GM18511 (cell line): ENCODE results near the gene ST3GAL3.

Experiments
- ATAC-seq: cut with Tn5 transposase; IDR thresholded peaks from one replicate; pipeline ENCODE4 v1.9.1; 2021; ENCODE audit warnings: mild to moderate bottlenecking, moderate library complexity; ENCODE audit not compliant: unreplicated experiment

Gene ST3GAL3

DNA sequence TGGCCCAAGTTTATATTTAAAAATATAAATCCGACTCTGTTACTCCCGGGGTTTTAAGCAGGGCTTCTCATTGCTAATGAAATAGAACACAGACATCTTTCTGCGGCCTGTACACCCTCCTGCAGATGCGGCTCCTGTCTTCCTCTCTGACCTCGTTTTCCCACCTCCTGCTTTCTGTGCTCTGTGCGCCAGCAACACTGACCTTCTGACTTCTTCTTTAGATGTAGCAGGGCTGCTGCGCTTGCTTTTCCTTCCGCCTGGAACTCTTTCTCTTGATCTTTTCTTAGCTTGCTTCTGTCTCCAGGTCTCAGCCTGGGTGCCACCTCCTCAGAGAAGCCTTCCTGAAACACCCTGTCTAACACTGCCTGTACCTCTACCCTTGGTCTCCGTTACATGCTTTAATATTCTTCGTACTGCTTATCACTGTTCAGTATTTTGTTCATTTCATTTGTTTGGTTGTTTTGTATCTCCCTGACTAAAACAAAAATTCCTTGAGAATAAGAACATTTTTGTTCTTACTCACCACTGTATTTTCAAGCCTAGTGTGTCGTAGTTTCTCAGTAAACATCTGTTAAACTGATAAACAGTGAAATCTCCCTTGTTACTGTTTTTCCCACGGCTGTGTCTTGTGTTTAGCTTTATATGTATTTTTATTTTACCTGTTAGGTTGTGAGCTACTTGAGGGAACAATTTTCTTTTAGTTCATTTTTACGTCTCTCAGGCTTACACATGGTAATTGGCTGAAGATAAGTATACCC lies 79.0 kb downstream of the ST3GAL3 start:
- no peak for ATAC-seq

DNA sequence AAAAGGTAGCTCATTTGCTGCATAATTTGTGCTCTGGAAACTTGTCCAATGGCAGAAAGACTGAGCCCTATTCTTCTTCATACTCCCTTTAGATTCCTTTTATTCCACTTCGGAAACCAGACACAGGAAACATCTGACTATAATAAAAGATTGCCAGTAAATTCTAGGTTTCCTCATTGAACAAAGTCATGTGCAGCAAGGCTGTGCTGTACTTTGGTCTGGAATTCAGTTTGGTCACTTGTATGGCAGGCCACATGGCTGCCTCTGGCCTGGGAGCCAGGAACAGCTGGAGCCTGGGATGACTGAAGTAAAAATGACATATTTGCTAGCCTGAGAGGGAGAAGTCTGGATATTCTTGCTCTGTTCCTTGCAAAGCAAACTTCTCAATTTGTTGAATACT lies 79.6 kb downstream of the ST3GAL3 start:
- no peak for ATAC-seq

DNA sequence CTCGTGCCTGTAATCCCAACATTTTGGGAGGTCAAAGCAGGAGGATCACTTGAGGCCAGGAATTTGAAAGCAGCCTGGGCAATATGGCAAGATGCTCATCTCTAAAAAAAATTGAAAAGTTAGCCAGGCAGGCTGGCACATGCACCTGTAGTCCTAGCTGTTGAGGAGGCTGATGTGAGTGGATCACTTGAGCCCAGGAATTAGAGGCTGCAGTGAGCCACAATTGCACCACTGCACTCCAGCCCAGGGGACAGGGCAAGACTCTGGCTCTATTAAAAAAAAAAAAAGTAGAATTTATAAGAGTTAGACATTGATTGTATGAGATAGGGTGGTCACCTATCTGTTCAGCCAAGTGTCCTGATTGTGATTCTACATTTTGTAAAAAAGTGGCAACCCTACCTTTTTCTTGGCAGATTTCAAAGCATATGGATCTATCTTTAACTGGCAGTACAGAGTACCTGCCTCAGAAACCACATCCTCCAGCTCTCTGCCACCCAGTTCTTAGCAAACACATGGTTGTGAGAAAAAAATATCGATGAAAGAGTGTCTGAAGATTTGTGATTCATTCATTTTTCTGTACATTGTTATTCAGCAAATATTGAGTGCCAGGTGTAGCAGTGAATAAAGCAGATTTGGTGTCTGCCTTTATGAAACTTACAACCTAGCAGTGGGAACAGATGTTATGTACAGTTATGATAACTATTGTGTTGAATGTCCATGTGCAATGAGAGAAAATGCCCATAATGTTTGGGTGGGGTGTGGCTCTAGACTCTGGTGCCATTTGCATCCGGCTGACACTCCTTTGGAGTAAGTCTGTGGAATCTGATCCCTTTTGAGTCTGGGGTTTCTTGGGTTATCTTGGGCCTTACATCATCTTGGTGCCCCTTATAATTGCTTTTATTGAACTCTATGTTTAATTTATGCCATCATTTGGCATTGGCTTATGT lies 82.5 kb downstream of the ST3GAL3 start:
- no peak for ATAC-seq

DNA sequence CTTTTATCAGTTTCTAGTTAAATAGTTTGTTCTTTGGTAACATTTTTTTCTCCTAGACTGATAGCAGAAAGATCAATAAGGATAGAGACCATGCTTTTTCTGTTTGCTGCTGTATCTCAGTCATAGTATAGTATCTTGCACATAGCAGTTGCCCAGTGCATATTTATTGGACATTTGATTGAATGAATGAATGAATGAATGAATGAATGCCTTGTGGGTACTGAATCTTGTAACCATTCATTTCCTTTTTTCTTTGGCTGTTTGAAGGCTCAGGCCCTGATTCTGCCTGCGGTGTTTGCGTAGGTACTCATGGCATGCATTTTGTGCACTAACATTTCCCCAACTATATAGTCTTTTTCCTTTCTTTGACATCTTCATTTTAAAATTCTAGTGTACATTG lies 83.9 kb downstream of the ST3GAL3 start:
- ATAC-seq, result no peak

DNA sequence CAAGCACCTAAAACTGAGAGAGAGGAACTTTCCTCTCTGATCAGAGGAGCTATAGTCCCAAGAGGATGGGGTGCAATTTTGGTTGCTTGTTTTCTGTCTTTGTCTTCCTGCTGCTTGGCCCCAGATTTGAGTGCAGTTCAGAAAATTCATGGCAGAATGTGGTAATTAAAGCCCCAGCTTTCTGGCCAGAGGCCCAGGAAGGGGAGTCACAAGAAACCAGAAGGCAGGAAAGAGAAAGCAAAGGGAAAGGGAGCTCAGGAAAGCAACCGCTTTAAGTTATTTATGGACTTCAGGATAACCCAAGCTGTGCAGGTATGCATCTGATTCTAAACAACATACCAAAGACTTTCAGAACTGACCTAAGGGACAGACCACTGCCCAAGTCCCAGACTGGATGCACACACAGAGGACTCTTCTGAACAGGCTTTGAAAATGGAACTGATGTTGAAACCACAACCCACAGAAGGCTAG lies 88.8 kb downstream of the ST3GAL3 start:
- no peak for ATAC-seq

DNA sequence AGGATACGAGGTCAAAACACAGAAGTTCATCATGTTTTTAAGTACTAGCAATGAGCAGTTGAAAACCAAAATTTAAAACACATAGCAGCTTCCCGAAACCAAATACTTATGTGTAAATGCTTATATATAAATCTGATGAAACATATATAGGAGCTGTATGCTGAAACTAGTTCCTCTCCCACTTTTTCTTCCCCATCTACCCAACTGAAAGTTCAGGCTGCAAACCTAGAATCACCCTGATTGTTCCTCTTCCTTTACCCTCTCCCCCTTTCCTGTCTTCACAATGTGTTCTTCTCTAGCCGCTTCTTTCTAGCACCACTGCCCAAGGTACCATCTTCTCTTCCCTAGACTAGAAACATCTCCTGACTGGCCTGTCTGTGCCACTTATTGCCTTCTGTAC lies 90.6 kb downstream of the ST3GAL3 start:
- no peak for ATAC-seq

DNA sequence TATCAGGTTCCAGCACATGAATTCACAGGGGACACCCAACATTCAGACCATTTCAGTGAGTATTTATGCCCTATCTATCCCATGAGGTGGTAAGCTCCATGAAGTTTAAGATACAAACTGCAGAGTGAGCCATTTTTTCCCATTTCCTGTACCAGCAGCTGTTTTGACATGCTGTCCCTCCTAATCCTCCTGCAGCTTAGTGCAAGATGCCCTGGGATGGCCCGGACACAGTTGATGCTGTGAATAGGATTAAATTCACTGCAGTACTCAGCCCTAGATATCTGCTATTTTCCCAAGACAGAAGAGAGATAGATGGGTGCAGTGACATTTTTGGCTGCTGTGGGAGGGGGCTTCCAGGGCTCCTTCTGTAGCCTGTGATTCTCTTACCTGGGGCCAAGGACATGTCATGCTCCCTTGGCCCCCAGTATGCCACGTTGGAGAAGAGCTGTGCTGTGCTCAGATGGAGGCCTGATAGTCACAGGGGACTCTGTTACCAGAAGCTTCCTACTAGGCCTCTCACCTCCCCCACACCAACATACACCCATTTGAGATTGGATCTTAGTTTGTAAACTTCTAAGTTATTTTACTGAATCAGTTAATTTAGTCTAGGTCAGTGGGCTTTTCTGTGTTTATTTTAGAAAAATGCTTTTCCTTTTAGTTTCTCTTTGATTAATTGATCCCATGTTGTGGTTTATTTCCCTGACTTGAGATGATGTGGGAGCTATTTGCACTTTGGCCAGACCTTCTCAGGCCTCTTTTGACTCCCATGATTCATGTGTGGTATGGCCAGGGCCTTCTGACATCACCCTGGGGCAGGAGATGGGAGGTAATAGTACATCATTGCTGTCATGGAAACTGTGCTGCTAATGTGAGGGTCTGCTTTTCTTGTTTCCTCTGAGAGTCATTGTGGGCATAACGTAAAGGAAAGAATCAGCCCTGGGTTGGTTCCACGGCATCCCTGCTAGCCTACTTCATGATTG lies 92.6 kb downstream of the ST3GAL3 start:
- no peak for ATAC-seq

DNA sequence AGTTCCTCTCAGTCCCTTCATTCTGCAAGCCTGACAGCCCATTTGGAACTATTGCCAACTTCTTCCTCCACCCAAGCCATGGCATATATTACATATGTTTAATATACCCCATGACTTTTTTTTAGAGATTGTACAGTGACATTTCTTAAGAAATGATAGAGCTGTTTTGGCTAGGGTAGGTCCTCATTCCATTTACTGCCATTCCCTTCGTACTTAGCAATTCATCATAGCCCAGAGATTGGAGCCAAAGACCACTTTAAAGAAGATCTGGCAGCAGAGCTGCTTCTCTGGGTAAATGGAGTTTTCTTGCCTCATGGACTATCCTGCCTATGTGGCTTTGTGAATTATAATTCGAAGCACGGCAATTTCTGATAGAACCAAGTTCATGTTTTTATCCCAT lies 93.4 kb downstream of the ST3GAL3 start:
- ATAC-seq, result no peak

DNA sequence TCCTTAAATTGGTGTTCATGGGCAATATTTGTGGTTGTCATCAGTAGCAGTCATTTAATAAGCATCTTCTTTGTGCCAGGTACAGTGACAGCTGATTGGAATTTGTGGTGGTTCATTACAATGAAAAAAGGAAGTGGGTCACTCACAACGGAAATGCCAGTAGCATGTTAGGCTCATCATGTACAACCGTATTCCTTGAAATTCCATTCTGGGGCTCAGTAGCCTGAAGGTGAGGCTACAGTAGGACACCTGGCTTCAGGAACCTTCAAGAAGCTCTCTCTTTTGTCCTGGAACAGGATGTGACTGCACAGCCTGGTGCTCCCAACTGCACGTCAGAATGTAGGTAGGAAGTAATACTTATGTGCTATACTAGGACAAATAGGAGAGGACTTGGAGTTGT lies 93.9 kb downstream of the ST3GAL3 start:
- no peak for ATAC-seq

DNA sequence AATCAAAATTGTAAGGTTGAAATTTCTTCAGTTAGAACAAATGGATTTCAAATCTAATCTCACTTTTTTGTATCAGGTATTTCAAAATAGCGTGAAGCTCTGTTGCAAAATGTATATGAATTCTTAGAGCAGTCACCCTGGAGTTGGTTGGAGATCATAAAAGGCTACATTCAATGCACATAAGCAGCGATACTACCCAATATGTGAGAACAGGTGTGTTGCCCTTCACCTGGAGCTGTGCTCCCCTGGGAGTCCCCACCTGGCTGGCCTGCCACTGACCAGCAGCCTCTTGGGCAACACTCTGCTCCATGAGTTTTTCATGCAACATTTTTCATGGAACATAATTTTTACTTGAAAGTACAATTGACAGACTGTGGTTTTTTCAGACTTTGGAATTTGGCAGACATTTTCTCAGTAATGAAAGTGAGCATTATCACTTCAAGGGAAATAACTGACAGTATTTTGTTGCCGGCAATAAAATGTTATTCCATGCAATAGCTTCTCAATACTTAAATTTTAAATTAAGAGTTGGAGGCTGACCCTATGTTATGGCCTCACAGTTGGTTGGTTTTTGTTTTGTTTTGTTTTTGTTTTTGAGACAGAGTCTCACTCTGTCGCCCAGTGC lies 95.1 kb downstream of the ST3GAL3 start:
- ATAC-seq, result no peak

DNA sequence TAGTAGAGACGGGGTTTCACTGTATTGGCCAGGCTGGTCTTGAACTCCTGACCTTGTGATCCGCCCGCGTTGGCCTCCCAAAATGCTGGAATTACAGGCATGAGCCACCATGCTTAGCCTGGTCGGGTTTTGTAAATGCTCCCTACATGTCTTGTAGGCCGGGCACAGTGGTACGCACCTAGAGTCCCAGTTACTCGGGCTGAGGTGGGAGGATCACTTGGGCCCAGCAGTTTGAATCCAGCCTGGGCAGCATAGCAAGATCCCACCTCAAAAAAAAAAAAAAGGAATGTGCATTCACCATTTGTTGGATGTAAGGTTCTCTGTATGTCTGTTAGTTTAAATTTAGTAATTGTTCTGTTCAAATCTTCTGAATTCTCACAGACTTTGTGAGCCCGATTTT lies 95.8 kb downstream of the ST3GAL3 start:
- no peak for ATAC-seq

DNA sequence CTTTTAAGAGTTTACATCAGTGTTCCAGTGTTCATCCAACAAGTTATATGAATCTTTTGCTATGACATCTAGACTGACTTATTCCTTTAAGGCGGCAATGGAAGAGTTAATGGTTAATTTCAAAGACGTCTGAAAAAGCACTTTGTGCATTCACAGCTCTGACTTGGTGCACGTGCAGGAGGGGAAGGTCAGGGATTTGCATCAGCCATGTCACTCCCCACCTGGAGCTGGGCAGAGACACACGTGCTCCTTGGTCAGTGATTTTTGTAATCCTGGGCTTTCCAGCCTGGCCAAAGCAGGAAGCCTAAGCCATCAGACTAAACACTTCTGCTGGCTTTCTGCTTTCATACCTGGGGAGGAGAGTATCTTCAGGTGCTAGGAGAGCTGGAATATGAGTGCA lies 96.3 kb downstream of the ST3GAL3 start:
- ATAC-seq, result no peak

DNA sequence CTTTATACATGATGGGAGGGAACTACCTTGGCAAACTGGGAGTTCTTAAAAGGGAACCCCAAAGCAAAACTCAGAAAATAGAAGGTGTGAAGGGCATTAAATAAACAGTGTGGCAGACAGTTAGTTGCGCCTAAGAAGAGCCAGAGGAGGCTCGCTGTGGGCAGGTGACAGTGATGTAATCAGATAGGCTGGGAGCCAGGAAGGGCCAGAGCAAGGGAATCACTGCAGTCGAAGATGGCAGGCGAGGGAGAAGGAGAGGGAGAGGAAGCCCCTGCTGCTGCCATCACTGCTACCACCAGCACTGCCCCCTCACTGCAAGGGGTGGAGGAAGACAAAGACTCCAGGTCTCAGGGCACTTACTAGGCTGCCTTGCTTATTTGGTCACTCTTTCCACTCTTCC lies 97.2 kb downstream of the ST3GAL3 start:
- no peak for ATAC-seq

DNA sequence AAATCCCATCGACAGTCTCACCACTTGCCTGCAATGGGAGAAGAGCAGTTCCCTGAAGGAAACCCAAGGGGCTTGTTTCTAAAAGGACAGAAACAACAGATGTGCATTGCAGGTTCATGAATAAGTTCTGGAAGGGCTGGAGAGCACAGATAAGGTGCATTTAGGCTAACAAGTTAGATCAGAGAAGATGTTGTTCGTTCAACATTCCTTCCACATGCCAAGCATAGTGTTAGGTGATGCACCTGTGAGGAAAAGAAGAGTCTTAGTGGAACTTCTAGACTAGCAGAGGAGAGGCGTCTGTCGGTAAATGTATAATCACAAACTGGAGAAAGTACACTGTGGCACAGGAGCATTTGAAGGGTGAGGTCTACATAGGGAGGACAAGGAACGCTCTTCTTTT lies 98.0 kb downstream of the ST3GAL3 start:
- no peak for ATAC-seq

DNA sequence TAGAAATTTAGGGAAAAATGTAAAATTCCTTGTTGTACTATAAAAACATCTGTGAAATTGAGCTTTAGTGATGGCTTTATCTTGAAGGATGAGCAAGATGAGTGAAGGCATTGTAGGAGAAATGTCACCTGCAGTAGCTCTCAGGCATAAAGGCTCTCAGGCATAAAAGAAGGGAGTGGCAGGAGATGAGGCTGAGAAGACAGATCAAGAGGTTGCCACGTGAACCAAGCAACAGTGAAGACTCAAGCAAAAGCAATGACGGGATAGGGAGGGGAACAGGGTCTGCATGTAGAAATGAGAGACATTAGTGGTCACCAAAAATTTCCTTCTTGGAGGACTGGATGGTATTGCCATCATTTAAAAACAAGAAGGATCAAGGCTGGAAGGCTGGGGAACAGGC lies 98.8 kb downstream of the ST3GAL3 start:
- no peak for ATAC-seq

DNA sequence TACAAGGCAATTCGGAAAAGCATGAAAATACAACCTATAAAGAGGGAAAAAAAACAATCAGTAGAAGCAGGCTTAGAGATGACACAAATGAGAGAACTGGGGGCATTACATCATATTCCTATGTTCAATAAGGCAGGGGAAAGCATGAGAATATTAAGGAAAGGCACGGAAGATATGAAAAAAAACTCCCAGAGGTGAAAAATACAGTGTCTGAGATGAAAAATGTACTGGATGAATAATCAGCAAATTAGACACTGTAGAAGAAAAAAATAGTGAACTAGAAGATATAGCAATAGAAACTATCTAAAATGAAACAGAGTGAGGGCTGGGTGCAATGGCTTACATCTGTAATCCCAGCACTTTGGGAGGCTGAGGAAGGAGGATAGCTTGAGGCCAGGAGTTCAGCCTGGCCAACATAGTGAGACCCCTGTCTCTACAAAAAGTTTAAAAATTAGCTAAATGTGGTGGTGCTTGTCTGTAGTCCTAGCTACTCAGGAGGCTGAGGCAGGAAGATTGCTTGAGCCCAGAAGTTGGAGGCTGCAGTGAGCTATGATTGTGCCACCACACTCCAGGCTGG lies 101.8 kb downstream of the ST3GAL3 start:
- no peak for ATAC-seq

DNA sequence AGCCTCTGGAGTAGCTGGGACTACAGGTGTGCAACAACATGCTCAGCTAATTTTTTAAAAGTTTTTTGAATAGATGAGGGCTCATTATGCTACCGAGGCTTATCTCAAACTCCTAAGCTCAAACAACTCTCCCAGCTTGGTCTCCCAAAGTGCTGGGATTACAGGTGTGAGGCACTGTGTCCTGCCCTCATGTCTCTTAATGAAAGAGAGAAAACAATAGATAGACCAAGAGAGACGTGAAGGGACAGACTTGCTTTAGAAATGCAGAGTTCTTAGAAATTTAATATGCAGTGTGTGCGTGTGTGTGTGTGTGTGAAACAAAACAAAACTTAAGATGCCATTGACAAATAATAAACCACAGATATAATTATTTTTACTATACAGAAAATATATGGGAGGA lies 105.2 kb downstream of the ST3GAL3 start:
- ATAC-seq, result no peak

DNA sequence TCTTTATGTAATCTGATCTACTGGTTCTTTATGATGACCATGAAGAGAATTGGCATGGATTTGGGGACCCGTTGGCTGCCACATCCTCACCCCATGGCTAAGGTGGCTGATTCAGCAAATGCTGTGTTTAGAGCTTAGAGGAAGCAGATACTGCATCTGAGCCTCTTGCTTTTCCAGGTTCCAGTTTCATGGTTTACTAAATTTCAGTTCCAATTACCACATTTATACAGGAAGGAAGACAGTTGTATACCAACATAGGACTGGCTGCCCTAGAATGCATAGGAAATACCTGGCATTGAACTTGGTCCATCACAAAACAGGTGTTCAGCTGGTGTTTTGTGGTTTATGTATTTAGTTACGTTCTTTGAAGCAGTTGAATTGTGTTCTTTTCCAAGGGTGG lies 107.1 kb downstream of the ST3GAL3 start:
- no peak for ATAC-seq

DNA sequence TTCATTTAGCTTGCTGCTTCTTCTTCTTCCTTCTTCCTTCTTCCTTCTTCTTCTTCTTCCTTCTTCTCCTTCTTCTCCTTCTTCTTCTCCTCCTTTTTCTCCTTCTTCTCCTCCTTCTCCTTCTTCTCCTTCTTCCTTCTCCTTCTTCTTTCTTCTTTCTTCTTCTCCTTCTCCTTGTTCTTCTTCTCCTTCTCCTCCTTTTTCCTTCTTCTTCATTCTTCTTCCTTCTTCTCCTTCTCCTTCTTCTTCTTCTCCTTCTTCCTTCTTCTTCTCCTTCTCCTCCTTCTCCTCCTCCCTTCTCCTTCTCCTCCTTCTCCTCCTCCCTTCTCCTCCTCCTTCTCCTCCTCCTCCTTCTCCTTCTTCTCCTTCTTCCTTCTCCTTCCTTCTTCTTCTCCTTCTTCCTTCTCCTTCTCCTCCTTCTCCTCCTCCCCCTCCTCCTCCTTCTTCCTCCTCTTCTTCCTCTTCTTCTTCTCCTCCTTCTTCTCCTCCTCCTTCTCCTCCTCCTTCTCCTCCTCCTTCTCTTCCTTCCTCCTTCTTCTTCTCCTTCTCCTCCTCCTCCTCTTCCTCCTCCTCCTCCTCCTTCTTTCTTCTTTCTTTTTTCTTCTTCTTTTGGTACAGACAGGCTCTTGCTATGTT lies 110.1 kb downstream of the ST3GAL3 start:
- no peak for ATAC-seq

DNA sequence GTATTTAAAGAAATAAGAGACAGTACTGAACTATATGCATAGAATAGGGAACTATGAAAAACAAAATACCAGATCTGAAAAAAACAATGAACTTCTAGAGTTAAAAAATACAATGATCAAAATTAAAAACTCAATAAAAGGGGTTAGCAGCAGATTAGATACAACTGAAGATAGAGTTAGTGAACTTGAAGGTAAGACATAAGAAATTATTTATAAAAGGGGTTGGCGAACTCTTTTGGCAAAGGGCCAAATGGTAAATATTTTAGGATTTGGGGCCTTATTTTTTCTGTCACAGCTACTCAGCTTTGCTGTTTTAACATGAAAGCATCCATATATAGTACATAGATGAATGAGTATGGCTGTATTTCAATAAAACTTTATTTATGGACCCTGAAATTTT lies 111.4 kb downstream of the ST3GAL3 start:
- no peak for ATAC-seq
